HCT116 (cell line): ENCODE results near the gene RBL1. TPM values are rescaled to one million over a fixed set of nuclear protein-coding genes. Genes with fewer than 3 reads are reported as not detected.

Experiments
- ATAC-seq: fragments of 200-7000 bp; cut with Tn5 transposase; 2 replicates; pipeline ENCODE4 v1.9.1; 2020; ENCODE audit warnings: mild to moderate bottlenecking, moderate library complexity
- BruUV-seq: library from RNA; stranded (reverse); fragments of 400-500 nt; replicated peaks from 2 replicates; lab custom pipeline; 2021; lab: Mats Ljungman, UMichigan
- CTCF ChIA-PET: fragments of 300-600 bp; sonication (Branson Sonifier 250); formaldehyde crosslinking; loops from one replicate; lab custom pipeline; 2021; ENCODE audit warnings: antibody characterized with exemption; lab: Charles Lee
- POLR2A ChIA-PET: fragments of 300-600, 350-600 bp; sonication (Branson Sonifier 250); formaldehyde crosslinking; loops from one replicate; lab custom pipeline; 2021; ENCODE audit warnings: antibody characterized with exemption; lab: Charles Lee
- RAD21 ChIA-PET, 2 experiments: fragments of 300-600 bp; sonication (Branson Sonifier 250); formaldehyde crosslinking; loops; one replicate each; lab custom pipeline; 2023; ENCODE audit warnings: low total read pairs in 2 of 2; ENCODE audit not compliant: uncharacterized antibody in 2 of 2, unreplicated experiment in 2 of 2, low non-redundant PET in 1 of 2; lab: Charles Lee
- DNase-seq: peaks from one replicate; pipeline ENCODE4 v3.0.0-alpha.2; 2010; ENCODE audit warnings: low read depth, low spot score
- H2AFZ ChIP-seq: fragments of 200-600 bp; shearing (Covaris generic), sonication (generic); 2 replicates; pipeline ENCODE4 v1.6.1; 2017; ENCODE audit warnings: low read depth, mixed run types, mixed read lengths, antibody characterized with exemption, low read length; ENCODE audit not compliant: poor library complexity, severe bottlenecking
- H3K27ac ChIP-seq: 2 replicates; pipeline ENCODE4 v1.5.1; 2012; ENCODE audit warnings: low read depth, low read length
- H3K27me3 ChIP-seq: fragments of 200-600 bp; sonication (generic); 2 replicates; pipeline ENCODE4 v1.6.1; 2016; ENCODE audit warnings: mixed run types, low read length, mixed read lengths; ENCODE audit not compliant: insufficient read depth
- H3K36me3 ChIP-seq, 2 experiments: fragments of 200-500 bp in 1 of 2; fragments of 200-600 bp in 1 of 2; sonication (Bioruptor generic) in 1 of 2; sonication (generic) in 1 of 2; 2 replicates each; pipeline versions ENCODE4 v1.5.1 to v1.6.1; 2014 to 2016; ENCODE audit warnings: low read length in 2 of 2, inconsistent platforms in 1 of 2, mixed read lengths in 1 of 2, mixed run types in 1 of 2; ENCODE audit not compliant: insufficient read depth in 2 of 2, control insufficient read depth in 1 of 2
- H3K4me1 ChIP-seq, 2 experiments: fragments of 200-600 bp in 1 of 2; sonication (generic) in 1 of 2; 2 replicates each; pipeline versions ENCODE4 v1.5.1 to v1.6.1; 2012 to 2017; ENCODE audit warnings: low read length in 2 of 2, inconsistent platforms in 1 of 2, mild to moderate bottlenecking in 1 of 2, mixed read lengths in 1 of 2, mixed run types in 1 of 2, moderate library complexity in 1 of 2; ENCODE audit not compliant: insufficient read depth in 2 of 2, control insufficient read depth in 1 of 2
- H3K4me2 ChIP-seq: fragments of 200-600 bp; sonication (generic); 2 replicates; pipeline ENCODE4 v1.6.1; 2017; ENCODE audit warnings: mixed run types, low read length, mixed read lengths
- H3K4me3 ChIP-seq, 2 experiments: fragments of 200-600 bp in 1 of 2; sonication (generic) in 1 of 2; replicated peaks in 1 of 2; 2 replicates each; pipeline ENCODE4 v1.5.1; 2011 to 2016; ENCODE audit warnings: low read length in 2 of 2, control low read depth in 1 of 2, low read depth in 1 of 2, mild to moderate bottlenecking in 1 of 2, mixed read lengths in 1 of 2, mixed run types in 1 of 2
- H3K79me2 ChIP-seq: fragments of 200-600 bp; sonication (generic); 2 replicates; pipeline ENCODE4 v1.6.1; 2017; ENCODE audit warnings: mild to moderate bottlenecking, mixed run types, low read length, moderate library complexity, mixed read lengths; ENCODE audit not compliant: insufficient read depth
- H3K9ac ChIP-seq: fragments of 200-600 bp; sonication (generic); 2 replicates; pipeline ENCODE4 v1.6.1; 2016; ENCODE audit warnings: low read length, mixed read lengths
- H3K9me2 ChIP-seq: fragments of 200-600 bp; sonication (generic), shearing (Covaris generic); 2 replicates; pipeline ENCODE4 v1.6.1; 2017; ENCODE audit warnings: mixed run types, mild to moderate bottlenecking, moderate library complexity; ENCODE audit not compliant: insufficient read depth
- H3K9me3 ChIP-seq, 2 experiments: fragments of 200-500 bp in 1 of 2; fragments of 200-600 bp in 1 of 2; sonication (Bioruptor generic) in 1 of 2; sonication (generic) in 1 of 2; 2 replicates each; pipeline ENCODE4 v1.6.1; 2014 to 2017; ENCODE audit warnings: low read length in 2 of 2, mixed read lengths in 2 of 2, inconsistent platforms in 1 of 2, low read depth in 1 of 2, mild to moderate bottlenecking in 1 of 2, mixed run types in 1 of 2, moderate library complexity in 1 of 2; ENCODE audit not compliant: control insufficient read depth in 1 of 2, insufficient read depth in 1 of 2
- H4K20me1 ChIP-seq: fragments of 200-600 bp; sonication (generic), shearing (Covaris generic); 2 replicates; pipeline ENCODE4 v1.6.1; 2017; ENCODE audit warnings: mixed run types, mild to moderate bottlenecking, moderate library complexity; ENCODE audit not compliant: insufficient read depth
- ATF3 ChIP-seq: IDR thresholded peaks from 2 replicates; pipeline ENCODE4 v1.6.1; 2012
- CBX3 ChIP-seq: IDR thresholded peaks from 2 replicates; pipeline ENCODE4 v1.6.1; 2012; ENCODE audit warnings: low read depth
- CEBPB ChIP-seq: IDR thresholded peaks from 2 replicates; pipeline ENCODE4 v1.6.1; 2012; ENCODE audit warnings: low read depth
- CTCF ChIP-seq, 3 experiments: fragments of 200-600 bp in 1 of 3; sonication (generic) in 1 of 3; IDR thresholded peaks in 2 of 3; conservative IDR thresholded peaks in 1 of 3; 2 replicates each; pipeline ENCODE4 v1.5.1; 2012 to 2017; ENCODE audit warnings: low read depth in 2 of 3, low read length in 2 of 3, antibody characterized with exemption in 1 of 3, borderline replicate concordance in 1 of 3, control low read depth in 1 of 3, mild to moderate bottlenecking in 1 of 3, mixed read lengths in 1 of 3, mixed run types in 1 of 3, moderate library complexity in 1 of 3; ENCODE audit not compliant: insufficient read depth in 1 of 3
- EGR1 ChIP-seq: IDR thresholded peaks from 2 replicates; pipeline ENCODE4 v1.6.1; 2012; ENCODE audit warnings: low read depth
- EZH2 ChIP-seq: fragments of 200-600 bp; sonication (generic); IDR thresholded peaks from 2 replicates; pipeline ENCODE4 v1.6.1; 2017; ENCODE audit warnings: antibody characterized with exemption, mixed run types
- EZH2phosphoT487 ChIP-seq: fragments of 200-600 bp; IDR thresholded peaks from 2 replicates; pipeline ENCODE4 v1.6.1; 2018; ENCODE audit warnings: antibody characterized with exemption, borderline replicate concordance
- FOSL1 ChIP-seq: IDR thresholded peaks from 2 replicates; pipeline ENCODE4 v1.6.1; 2012; ENCODE audit warnings: low read depth
- JUND ChIP-seq: IDR thresholded peaks from 2 replicates; pipeline ENCODE4 v1.6.1; 2012
- POLR2A ChIP-seq: IDR thresholded peaks from 2 replicates; pipeline ENCODE4 v1.7.0; 2011; ENCODE audit warnings: borderline replicate concordance; ENCODE audit not compliant: insufficient read depth, insufficient read length; ENCODE audit errors: extremely low read depth
- POLR2AphosphoS5 ChIP-seq: IDR thresholded peaks from 2 replicates; pipeline ENCODE4 v1.6.1; 2011; ENCODE audit warnings: mild to moderate bottlenecking, low read depth, low read length, moderate library complexity
- REST ChIP-seq: IDR thresholded peaks from 2 replicates; pipeline ENCODE4 v1.6.1; 2012; ENCODE audit warnings: low read depth
- SP1 ChIP-seq: IDR thresholded peaks from 2 replicates; pipeline ENCODE4 v1.6.1; 2012; ENCODE audit warnings: low read depth
- SRF ChIP-seq: IDR thresholded peaks from 2 replicates; pipeline ENCODE4 v1.6.1; 2012; ENCODE audit warnings: low read depth
- TCF7L2 ChIP-seq: IDR thresholded peaks from 2 replicates; pipeline ENCODE4 v1.7.0; 2011; ENCODE audit warnings: borderline replicate concordance, inconsistent platforms; ENCODE audit not compliant: insufficient read depth, insufficient read length; ENCODE audit errors: extremely low read depth
- ZFX ChIP-seq: fragments of 450-650 bp; IDR thresholded peaks from 2 replicates; pipeline ENCODE4 v1.6.1; 2017
- ZNF274 ChIP-seq: fragments of 200-500 bp; sonication (Bioruptor generic); IDR thresholded peaks from 2 replicates; pipeline ENCODE4 v1.6.1; 2014; ENCODE audit warnings: mild to moderate bottlenecking, low read depth, low read length, inconsistent platforms
- intact Hi-C: fragments of 100-400 bp; cut with micrococcal nuclease; formaldehyde crosslinking; loops from 2 replicates; pipeline ENCODE4 v1.10.0; 2022
- total RNA-seq: library from RNA; stranded (reverse); gene quantifications from one replicate; pipeline ENCODE4 v1.2.1, GENCODE V29; 2021; ENCODE audit not compliant: unreplicated experiment
- TF ChIP-seq, protein P1 (sequence below): IDR thresholded peaks from 2 replicates; pipeline ENCODE4 v1.6.1; 2012

The RBL1 gene
- total RNA-seq, 1 experiment from 2014 or later: 16.9 TPM

GRCh38 chr20:37011147-37011546 is 84.7 kb downstream of the RBL1 start:
- Histone ChIP-seq H3K9ac (no peak overlapping the region), H2AFZ (no peak overlapping the region), H3K9me2 (no peaks in the 10 kb centered on the region), H3K36me3 (peaks cover 0 to 16% of the 10 kb centered on the region in 2 experiments; a peak in 2 of 4 replicates), H3K4me2 (no peak overlapping the region), H4K20me1 (no peaks in the 10 kb centered on the region), H3K79me2 (no peaks in the 10 kb centered on the region), H3K4me3 (no peak overlapping the region), H3K4me1 (no peaks in the 10 kb centered on the region), H3K27me3 (no peaks in the 10 kb centered on the region), H3K9me3 (no peaks in the 10 kb centered on the region), H3K27ac (no peak overlapping the region)
- TF ChIP-seq JUND: no peak
- TF ChIP-seq REST: no peak
- no peak for TF ChIP-seq SRF
- TF ChIP-seq FOSL1: no peak
- TF ChIP-seq POLR2A: no peak
- no peak for TF ChIP-seq EZH2phosphoT487
- TF ChIP-seq POLR2AphosphoS5: no peak
- TF ChIP-seq CEBPB: no peak
- no peak for TF ChIP-seq TCF7L2
- no peak for TF ChIP-seq ATF3
- TF ChIP-seq, protein P1, sequence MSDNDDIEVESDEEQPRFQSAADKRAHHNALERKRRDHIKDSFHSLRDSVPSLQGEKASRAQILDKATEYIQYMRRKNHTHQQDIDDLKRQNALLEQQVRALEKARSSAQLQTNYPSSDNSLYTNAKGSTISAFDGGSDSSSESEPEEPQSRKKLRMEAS: no peak
- no peak for TF ChIP-seq CTCF (IDR thresholded peaks at IDR 0.05 in 2 of 3, conservative IDR thresholded peaks at IDR 0.05 in 1 of 3; ENCODE audit: borderline replicate concordance in 1 of 3, insufficient read depth in 1 of 3, low read depth in 2 of 3, low read length in 2 of 3)
- no peak for TF ChIP-seq ZNF274
- no peak for TF ChIP-seq SP1
- TF ChIP-seq EZH2: no peak
- no peak for TF ChIP-seq EGR1
- TF ChIP-seq CBX3: no peak
- TF ChIP-seq ZFX: no peak
- intact Hi-C loops: no loop called here
- DNase-seq: no peak
- POLR2A ChIA-PET: no interaction called here
- ATAC-seq: no peak
- no TSS peak for BruUV-seq
- RAD21 ChIA-PET: no interaction called here
- CTCF ChIA-PET: no interaction called here
